ENCODE data around the gene CCDC188.

GRCh38 chr22:20178915-20179227 lies 28.0 kb upstream of the CCDC188 start:
- no peak for TF ChIP-seq POLR2AphosphoS5 (IDR thresholded peaks at IDR 0.05; ENCODE audit: borderline replicate concordance, low read depth, low read length)
- no peak for TF ChIP-seq EZH2 (IDR thresholded peaks at IDR 0.05)
- TF ChIP-seq FOXP2 (optimal IDR thresholded peaks at IDR 0.05; ENCODE audit: control extremely low read depth, extremely low read length, insufficient read depth): no peak
